SU-DHL-6 (cell line): ENCODE measurements around the gene FAM124A.

ENCODE experiments used
- H2AFZ ChIP-seq: fragments of 200-600 bp; sonication (generic); 2 replicates; pipeline ENCODE4 v1.6.1; 2014; ENCODE audit warnings: low read depth, mild to moderate bottlenecking, moderate library complexity, mixed read lengths, antibody characterized with exemption, low read length; ENCODE audit not compliant: severe bottlenecking
- H3F3A ChIP-seq: fragments of 200-600 bp; shearing (Covaris generic); 2 replicates; pipeline ENCODE4 v1.6.0; 2016; ENCODE audit warnings: antibody characterized with exemption, mild to moderate bottlenecking; ENCODE audit not compliant: insufficient read depth
- H3K27ac ChIP-seq: fragments of 200-600 bp; sonication (generic); 2 replicates; pipeline ENCODE4 v1.5.1; 2016; ENCODE audit warnings: low read depth, mild to moderate bottlenecking, low read length, moderate library complexity, mixed read lengths
- H3K27me3 ChIP-seq: fragments of 200-600 bp; sonication (generic), shearing (Covaris generic); 2 replicates; pipeline ENCODE4 v1.6.0; 2014; ENCODE audit warnings: mild to moderate bottlenecking, low read length
- H3K36me3 ChIP-seq: fragments of 200-600 bp; sonication (generic); 2 replicates; pipeline ENCODE4 v1.6.1; 2014; ENCODE audit warnings: mild to moderate bottlenecking, low read length, mixed read lengths
- H3K4me2 ChIP-seq: fragments of 300-600, 200-600 bp; shearing (Covaris generic), sonication (generic); 2 replicates; pipeline ENCODE4 v1.6.0; 2014; ENCODE audit warnings: low read length, low read depth, mild to moderate bottlenecking; ENCODE audit not compliant: poor library complexity, severe bottlenecking
- H3K4me3 ChIP-seq: fragments of 200-600 bp; sonication (generic); 2 replicates; pipeline ENCODE4 v1.5.1; 2014; ENCODE audit warnings: antibody characterized with exemption, low read length, mild to moderate bottlenecking, mixed read lengths; ENCODE audit not compliant: insufficient read depth, poor library complexity, severe bottlenecking
- H3K79me2 ChIP-seq: fragments of 200-600 bp; sonication (generic); 2 replicates; pipeline ENCODE4 v1.6.1; 2014; ENCODE audit warnings: mild to moderate bottlenecking, low read length, moderate library complexity; ENCODE audit not compliant: insufficient read depth
- H3K9ac ChIP-seq: fragments of 200-600 bp; sonication (generic); 2 replicates; pipeline ENCODE4 v1.7.0; 2014; ENCODE audit warnings: mild to moderate bottlenecking, low read length
- H3K9me2 ChIP-seq: fragments of 200-600 bp; sonication (generic); replicated peaks from 2 replicates; pipeline ENCODE4 v1.6.1; 2014; ENCODE audit warnings: low read length; ENCODE audit not compliant: insufficient read depth
- H3K9me3 ChIP-seq: fragments of 200-600 bp; sonication (generic); 2 replicates; pipeline ENCODE4 v1.6.1; 2014; ENCODE audit warnings: low read length, mixed read lengths; ENCODE audit not compliant: insufficient read depth
- H4K20me1 ChIP-seq: fragments of 200-600 bp; sonication (generic); 2 replicates; pipeline ENCODE4 v1.6.1; 2014; ENCODE audit warnings: low read depth, mild to moderate bottlenecking, antibody characterized with exemption, low read length, moderate library complexity, mixed read lengths
- CTCF ChIP-seq: fragments of 200-600 bp; sonication (generic); IDR thresholded peaks from one replicate; pipeline ENCODE4 v1.5.1; 2017; ENCODE audit warnings: antibody characterized with exemption, mild to moderate bottlenecking, low read length, moderate library complexity; ENCODE audit not compliant: insufficient read depth, poor library complexity, severe bottlenecking
- EZH2phosphoT487 ChIP-seq: fragments of 200-600 bp; sonication (generic), shearing (Covaris generic); conservative IDR thresholded peaks from 2 replicates; pipeline ENCODE4 v1.6.1; 2018; ENCODE audit warnings: mild to moderate bottlenecking, antibody characterized with exemption, low read length, moderate library complexity, mixed read lengths

The FAM124A gene

GRCh38 chr13:51245583-51245982, 23.4 kb downstream of the FAM124A start:
- no peaks in the 10 kb centered on the region for H3K27me3 ChIP-seq
- H3K9me2 ChIP-seq: no peaks in the 10 kb centered on the region
- no peak for TF ChIP-seq CTCF
- no peak for TF ChIP-seq EZH2phosphoT487
- no peak overlapping the region for H3K4me3 ChIP-seq
- no peaks in the 10 kb centered on the region for H4K20me1 ChIP-seq
- H3K79me2 ChIP-seq: no peaks in the 10 kb centered on the region
- H2AFZ ChIP-seq: no peak overlapping the region
- no peaks in the 10 kb centered on the region for H3K9me3 ChIP-seq
- no peak overlapping the region for H3K27ac ChIP-seq
- H3K36me3 ChIP-seq: no peaks in the 10 kb centered on the region
- no peaks in the 10 kb centered on the region for H3F3A ChIP-seq
- H3K9ac ChIP-seq: no peak overlapping the region
- H3K4me2 ChIP-seq: no peak overlapping the region

- H3K9me3 ChIP-seq: no peaks in the 10 kb centered on the region
- H3K27ac ChIP-seq: no peak overlapping the region
- H3K4me3 ChIP-seq: no peak overlapping the region
- no peaks in the 10 kb centered on the region for H3K9me2 ChIP-seq
- H3K36me3 ChIP-seq: no peaks in the 10 kb centered on the region
- no peaks in the 10 kb centered on the region for H3K79me2 ChIP-seq
- H3K9ac ChIP-seq: no peak overlapping the region
- no peaks in the 10 kb centered on the region for H3F3A ChIP-seq
- H2AFZ ChIP-seq: no peak overlapping the region
- TF ChIP-seq CTCF: no peak
- no peak for TF ChIP-seq EZH2phosphoT487
- no peak overlapping the region for H3K4me2 ChIP-seq
- no peaks in the 10 kb centered on the region for H3K27me3 ChIP-seq
- no peaks in the 10 kb centered on the region for H4K20me1 ChIP-seq
Measured at GRCh38 chr13:51246025-51246417, 23.8 kb downstream of the FAM124A start.

- Histone ChIP-seq H3K27ac (no peak overlapping the region), H3F3A (no peaks in the 10 kb centered on the region), H3K4me2 (no peak overlapping the region), H3K9me3 (no peaks in the 10 kb centered on the region), H2AFZ (no peak overlapping the region), H3K9ac (no peak overlapping the region), H3K36me3 (no peaks in the 10 kb centered on the region), H3K79me2 (no peaks in the 10 kb centered on the region), H4K20me1 (no peaks in the 10 kb centered on the region), H3K27me3 (no peaks in the 10 kb centered on the region), H3K9me2 (no peaks in the 10 kb centered on the region), H3K4me3 (no peak overlapping the region)
- no peak for TF ChIP-seq EZH2phosphoT487
- no peak for TF ChIP-seq CTCF
Measured at GRCh38 chr13:51246418-51247277, 24.4 kb downstream of the FAM124A start.
